Muscle of leg (tissue), 11 donors: ENCODE results near the gene NLE1. TPM values are rescaled to one million over a fixed set of nuclear protein-coding genes. Genes with fewer than 3 reads are reported as not detected.

Experiments used
- DNase-seq: peaks from one replicate; pipeline ENCODE4 v3.0.0; 2013
- H3K27ac ChIP-seq: one replicate; pipeline ENCODE4 v1.5.1; 2013; ENCODE audit warnings: mild to moderate bottlenecking, low read length, control low read depth
- H3K27me3 ChIP-seq: one replicate; pipeline ENCODE4 v1.6.1; 2013; ENCODE audit warnings: low read length; ENCODE audit not compliant: control insufficient read depth, insufficient read depth
- H3K36me3 ChIP-seq: one replicate; pipeline ENCODE4 v1.6.1; 2013; ENCODE audit warnings: low read length; ENCODE audit not compliant: control insufficient read depth, insufficient read depth
- H3K4me1 ChIP-seq: one replicate; pipeline ENCODE4 v1.6.1; 2013; ENCODE audit warnings: low read length; ENCODE audit not compliant: control insufficient read depth, insufficient read depth
- H3K4me3 ChIP-seq: one replicate; pipeline ENCODE4 v1.5.1; 2013; ENCODE audit warnings: low read length, control low read depth
- H3K9me3 ChIP-seq: replicated peaks from 2 replicates; pipeline ENCODE4 v1.6.1; 2013; ENCODE audit warnings: low read depth, low read length; ENCODE audit not compliant: control insufficient read depth
- WGBS: methylation state at CpG from one replicate; pipeline ENCODE4 v1.1.5; 2013; ENCODE audit warnings: missing lambda C conversion rate; ENCODE audit not compliant: insufficient coverage; 5-methylcytosine and 5-hydroxymethylcytosine counted together
- polyA plus RNA-seq, 8 donors: library from polyadenylated mRNA; unstranded; fragments of 120-200 nt; gene quantifications; one replicate each; pipeline versions ENCODE4 v1.2.1 to v1.2.3, GENCODE V29; 2013; ENCODE audit warnings: inconsistent platforms in 1 of 8, low replicate concordance in 1 of 8; ENCODE audit not compliant: insufficient read length in 8 of 8, insufficient read depth in 1 of 8
- total RNA-seq: library from RNA; stranded (reverse); fragments of 120-200 nt; gene quantifications from one replicate; pipeline ENCODE4 v1.2.4, GENCODE V29; 2013

Gene NLE1
- total and polyA plus RNA-seq, 9 donors, result 13.8 to 18.9 (median 16.6) TPM

DNA sequence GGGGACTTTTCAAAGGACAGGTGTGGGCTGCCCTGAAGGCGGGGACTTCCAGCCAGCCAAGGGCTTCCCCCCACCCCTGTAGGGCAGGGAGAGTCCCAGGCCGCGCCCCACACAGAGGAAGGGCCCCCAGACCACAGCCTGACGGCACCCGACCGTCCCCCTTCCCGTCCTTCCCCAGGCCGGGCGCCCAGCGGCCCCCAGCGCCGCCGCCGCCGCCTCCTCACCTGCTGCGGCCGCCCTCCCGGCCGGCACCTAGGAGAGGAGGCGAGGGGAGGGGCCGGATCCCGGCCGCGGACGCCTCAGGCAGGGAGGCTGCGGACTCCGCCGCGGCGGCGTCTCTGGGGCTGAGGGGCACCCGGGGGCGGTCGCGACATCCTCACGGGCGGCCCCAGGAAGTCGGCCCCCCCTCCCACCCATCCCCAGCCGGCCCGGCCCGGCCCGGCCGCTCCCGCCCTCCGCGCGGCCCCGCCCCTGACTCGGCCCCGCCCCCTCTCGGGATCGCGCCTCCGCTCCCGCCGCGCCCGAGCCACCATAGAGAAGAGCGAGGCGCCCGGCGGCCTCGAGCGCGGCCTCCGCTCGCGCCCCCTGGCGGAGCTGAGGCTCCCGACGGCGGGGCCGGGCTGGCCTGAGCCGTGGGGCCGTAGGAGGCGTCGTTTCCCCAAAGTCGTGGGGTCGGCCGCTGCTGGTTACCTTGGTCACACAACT, 53.1 kb downstream of the NLE1 start:
- Histone ChIP-seq H3K36me3 (no peaks in the 10 kb centered on the region), H3K27me3 (no peaks in the 10 kb centered on the region), H3K27ac (peak overlapping the region; percentile 69), H3K9me3 (no peaks in the 10 kb centered on the region), H3K4me3 (peak overlapping the region; percentile 82), H3K4me1 (peaks cover 13% of the 10 kb centered on the region)
- DNase-seq, result peak; percentile 94
- under 1% methylated on average over 63 of the region's 80 CpGs for WGBS

DNA sequence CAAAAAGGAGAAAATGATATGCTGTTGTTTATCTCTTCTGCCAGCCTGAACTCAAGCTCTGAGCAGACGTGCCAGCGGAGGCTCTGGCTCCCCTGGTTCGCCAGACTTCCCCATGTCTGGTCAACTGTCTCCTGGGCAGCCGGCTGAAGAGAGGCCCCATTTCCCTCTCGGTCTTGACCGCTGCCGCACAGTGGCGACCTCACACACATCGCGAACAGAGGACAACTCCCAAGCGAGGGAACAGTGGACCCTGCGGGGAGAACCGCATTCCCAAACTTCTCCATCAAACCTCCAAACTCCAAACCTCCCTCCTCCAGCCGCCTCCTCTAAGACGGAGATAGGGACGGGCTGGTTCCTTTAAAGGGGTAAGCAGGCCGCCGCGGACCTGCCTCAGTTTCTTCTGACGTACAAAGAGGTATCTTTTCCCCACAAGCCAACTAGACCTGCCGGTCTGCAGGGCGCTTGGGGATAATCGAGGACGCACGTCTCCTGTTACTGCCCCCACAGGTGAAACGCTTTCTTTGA, 53.7 kb downstream of the NLE1 start:
- peak; percentile 64 for DNase-seq
- H3K4me3 ChIP-seq, result peak overlapping the region; percentile 82

DNA sequence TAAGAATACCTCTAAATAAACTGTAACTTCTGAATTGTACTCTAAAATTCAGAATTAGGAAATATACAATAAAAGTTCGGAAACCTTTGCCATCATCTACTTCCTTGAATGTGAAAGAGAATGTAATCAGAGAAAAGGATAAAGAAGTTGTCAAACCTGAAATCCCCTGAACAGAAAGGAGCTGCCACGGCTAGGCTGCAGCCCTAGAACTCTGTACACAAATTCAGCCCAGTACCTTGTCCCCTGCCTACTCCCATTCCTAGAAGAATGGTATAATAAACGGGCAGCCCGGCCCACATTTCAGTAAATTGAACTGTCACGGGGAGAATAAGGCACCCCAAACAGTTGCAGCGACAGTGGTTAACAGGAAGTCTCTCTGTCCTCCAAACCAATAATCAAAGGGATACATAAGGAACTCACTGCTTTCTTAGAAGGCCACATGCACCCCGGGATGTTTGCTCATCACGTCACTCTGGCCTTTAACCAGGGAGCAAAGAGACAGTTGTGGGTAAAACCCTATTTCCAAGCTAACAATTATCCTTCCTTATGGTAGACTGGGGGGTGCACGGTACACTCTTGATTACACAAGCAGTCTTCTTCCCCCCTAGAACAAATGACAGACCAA, 54.3 kb downstream of the NLE1 start:
- Histone ChIP-seq H3K4me1 (peaks cover 13% of the 10 kb centered on the region), H3K36me3 (no peaks in the 10 kb centered on the region), H3K4me3 (peak overlapping the region; percentile 82), H3K9me3 (no peaks in the 10 kb centered on the region), H3K27me3 (no peaks in the 10 kb centered on the region), H3K27ac (peak overlapping the region; percentile 69)
- no CpG with 5 or more reads among the region's 9 CpGs for WGBS
- peak; percentile 39 for DNase-seq

More for the DNA sequence above, 53.7 kb downstream of the NLE1 start:
- Histone ChIP-seq H3K4me1 (peaks cover 13% of the 10 kb centered on the region), H3K9me3 (no peaks in the 10 kb centered on the region), H3K36me3 (no peaks in the 10 kb centered on the region), H3K27me3 (no peaks in the 10 kb centered on the region), H3K27ac (peak overlapping the region; percentile 69)
- WGBS, result 0% methylated on average over 8 of the region's 26 CpGs

DNA sequence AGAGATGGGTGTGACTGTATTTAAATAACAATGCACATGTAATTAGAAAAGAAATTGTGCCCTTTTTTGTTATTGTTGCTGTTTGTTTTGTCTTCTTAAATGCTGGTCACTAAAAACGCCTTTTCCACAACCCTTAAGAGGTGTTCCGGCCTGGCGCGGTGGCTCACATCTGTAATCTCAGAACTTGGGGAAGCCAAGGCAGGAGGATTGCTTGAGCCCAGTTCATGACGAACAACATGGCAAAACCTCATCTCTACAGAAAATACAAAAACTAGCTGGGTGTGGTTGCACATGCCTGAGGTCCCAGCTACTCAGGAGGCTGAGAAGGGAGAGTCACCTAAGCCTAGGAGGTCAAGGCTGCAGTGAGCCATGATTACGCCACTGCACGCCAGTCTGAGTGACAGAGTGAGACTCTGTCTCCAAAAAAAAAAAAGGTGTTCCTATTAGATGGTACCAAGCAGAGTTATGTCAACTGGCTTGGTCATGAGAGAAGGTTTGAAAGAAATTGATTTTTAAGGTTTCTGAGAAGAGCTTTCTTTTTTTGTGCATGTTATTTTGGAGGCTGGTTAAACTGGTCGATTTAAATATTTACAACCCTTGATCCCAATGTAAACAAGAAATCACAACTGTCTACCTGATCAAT, 55.1 kb downstream of the NLE1 start:
- no peak for DNase-seq
- H3K36me3 ChIP-seq, result no peaks in the 10 kb centered on the region
- 100% methylated on average over 2 of the region's 8 CpGs for WGBS
- H3K4me3 ChIP-seq, result no peak overlapping the region
- no peak overlapping the region for H3K27ac ChIP-seq
- peaks cover 13% of the 10 kb centered on the region for H3K4me1 ChIP-seq
- H3K27me3 ChIP-seq, result no peaks in the 10 kb centered on the region
- H3K9me3 ChIP-seq, result no peaks in the 10 kb centered on the region

DNA sequence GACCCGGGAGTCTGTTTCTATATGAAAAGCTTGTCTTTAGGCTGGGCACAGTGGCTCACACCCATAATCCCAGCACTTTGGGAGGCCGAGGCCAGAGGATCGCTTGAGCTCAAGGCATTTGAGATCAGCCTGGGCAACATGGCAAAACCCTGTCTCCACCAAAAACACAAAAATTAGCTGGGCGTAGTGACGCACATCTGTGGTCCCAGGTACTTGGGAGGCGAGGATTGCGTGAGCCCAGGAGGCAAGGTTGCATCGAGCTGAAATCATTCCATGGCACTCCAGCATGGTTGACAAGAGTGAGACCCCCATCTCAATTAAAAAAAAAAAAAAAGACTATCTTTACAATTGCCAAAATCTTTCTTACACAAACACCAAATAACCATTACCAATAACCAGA, 55.9 kb downstream of the NLE1 start:
- Histone ChIP-seq H3K27me3 (no peaks in the 10 kb centered on the region), H3K4me3 (no peak overlapping the region), H3K36me3 (no peaks in the 10 kb centered on the region), H3K9me3 (no peaks in the 10 kb centered on the region), H3K4me1 (peaks cover 13% of the 10 kb centered on the region), H3K27ac (no peak overlapping the region)
- 96% methylated on average over 7 of the region's 8 CpGs for WGBS
- no peak for DNase-seq

DNA sequence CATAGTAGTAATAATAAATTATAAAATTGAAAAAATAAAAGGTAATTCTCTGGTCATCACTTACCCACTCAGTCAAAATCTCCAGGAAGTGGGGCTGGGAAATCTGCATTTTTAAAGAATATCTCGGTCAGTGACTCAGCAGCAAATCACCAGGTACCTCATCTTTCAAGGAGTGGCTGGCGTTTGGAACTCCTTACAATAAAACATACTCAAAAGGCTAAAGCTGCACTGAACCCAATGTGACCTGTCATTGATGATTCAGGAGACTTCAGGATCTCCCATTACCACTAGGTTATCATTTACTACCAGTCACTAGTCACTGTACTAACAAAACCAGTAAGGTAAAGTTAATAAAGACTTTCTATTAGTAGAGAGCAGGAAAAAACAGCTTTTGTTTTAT, 57.1 kb downstream of the NLE1 start:
- H3K27ac ChIP-seq, result no peak overlapping the region
- H3K9me3 ChIP-seq, result no peaks in the 10 kb centered on the region
- no peak for DNase-seq
- H3K27me3 ChIP-seq, result no peaks in the 10 kb centered on the region
- peaks cover 13% of the 10 kb centered on the region for H3K4me1 ChIP-seq
- no peak overlapping the region for H3K4me3 ChIP-seq
- H3K36me3 ChIP-seq, result no peaks in the 10 kb centered on the region
- no CpG with 5 or more reads among the region's 2 CpGs for WGBS

DNA sequence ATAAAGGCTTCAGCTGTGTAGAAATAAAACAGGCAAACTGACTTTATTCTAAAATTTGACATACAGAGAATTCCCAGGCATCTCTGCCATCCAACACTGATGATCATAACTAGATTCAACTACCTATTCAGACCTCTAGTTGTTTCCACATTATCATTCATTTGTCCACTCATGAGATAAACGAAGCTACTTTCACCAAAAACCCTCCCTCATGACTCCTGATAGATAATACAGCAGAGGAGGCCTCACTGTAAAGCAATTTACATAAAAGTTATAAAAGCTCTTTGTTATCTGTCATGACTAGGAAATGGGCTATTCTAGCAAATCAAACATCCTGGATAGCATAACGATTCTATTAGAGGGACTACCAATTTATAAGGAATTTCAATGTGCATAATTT, 59.0 kb downstream of the NLE1 start:
- Histone ChIP-seq H3K36me3 (no peaks in the 10 kb centered on the region), H3K9me3 (no peaks in the 10 kb centered on the region), H3K27ac (no peak overlapping the region), H3K27me3 (no peaks in the 10 kb centered on the region), H3K4me1 (peaks cover 4% of the 10 kb centered on the region), H3K4me3 (no peak overlapping the region)
- no CpG with 5 or more reads among the region's 2 CpGs for WGBS
- DNase-seq, result no peak

DNA sequence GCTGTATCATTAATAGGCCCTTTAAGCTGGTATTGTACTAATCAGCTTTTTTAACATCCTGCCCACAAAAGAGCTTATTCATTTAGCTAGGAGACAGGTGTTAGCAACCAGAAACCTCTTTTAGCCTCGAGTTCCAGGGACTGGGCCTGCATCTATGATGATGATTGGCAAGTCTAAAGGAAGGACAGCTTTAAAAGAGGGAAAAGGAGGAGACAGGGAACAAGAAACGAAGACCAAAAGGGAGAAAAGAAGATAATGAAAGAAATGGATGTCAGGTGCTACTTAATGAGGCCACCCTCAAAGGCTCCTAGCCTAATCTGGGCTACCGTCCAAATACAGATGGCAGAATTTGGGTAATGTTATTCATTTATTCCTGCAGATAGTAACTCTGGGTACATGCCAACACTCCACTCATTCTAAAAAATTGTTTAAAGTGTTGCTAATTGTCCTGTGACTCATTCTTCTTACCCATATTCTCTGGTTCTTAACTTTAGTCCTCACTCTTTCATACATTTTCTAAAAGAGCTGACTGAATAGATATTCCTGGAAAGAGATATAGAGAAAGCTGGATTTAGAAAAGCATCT, 59.9 kb downstream of the NLE1 start:
- no peak overlapping the region for H3K27ac ChIP-seq
- no peak for DNase-seq
- no peaks in the 10 kb centered on the region for H3K9me3 ChIP-seq
- no peaks in the 10 kb centered on the region for H3K4me1 ChIP-seq
- no peak overlapping the region for H3K4me3 ChIP-seq
- H3K27me3 ChIP-seq, result no peaks in the 10 kb centered on the region
- 71% methylated on average over 2 of the region's 3 CpGs for WGBS
- no peaks in the 10 kb centered on the region for H3K36me3 ChIP-seq

DNA sequence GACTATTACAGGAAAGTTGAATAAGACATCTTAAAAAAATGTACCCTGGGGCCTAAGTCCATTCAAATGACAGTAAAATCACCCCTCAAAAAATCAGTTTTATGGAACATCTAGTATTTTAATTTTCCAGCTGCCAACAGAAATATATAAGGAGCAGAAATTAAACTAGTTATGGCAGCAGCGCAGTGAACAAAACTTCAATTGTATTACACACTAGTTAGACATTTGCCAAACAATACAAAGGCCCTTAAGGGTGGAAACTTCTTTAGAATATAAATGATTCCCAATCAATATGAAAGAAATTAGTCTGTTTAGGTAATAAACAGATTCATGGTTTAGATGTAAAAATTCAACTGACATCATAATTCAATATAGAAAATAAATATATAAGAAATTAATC, 60.5 kb downstream of the NLE1 start:
- Histone ChIP-seq H3K27me3 (no peaks in the 10 kb centered on the region), H3K4me3 (no peak overlapping the region), H3K27ac (no peak overlapping the region), H3K36me3 (no peaks in the 10 kb centered on the region), H3K9me3 (no peaks in the 10 kb centered on the region), H3K4me1 (no peaks in the 10 kb centered on the region)
- DNase-seq, result no peak
- no CpG with 5 or more reads among the region's 1 CpG for WGBS

DNA sequence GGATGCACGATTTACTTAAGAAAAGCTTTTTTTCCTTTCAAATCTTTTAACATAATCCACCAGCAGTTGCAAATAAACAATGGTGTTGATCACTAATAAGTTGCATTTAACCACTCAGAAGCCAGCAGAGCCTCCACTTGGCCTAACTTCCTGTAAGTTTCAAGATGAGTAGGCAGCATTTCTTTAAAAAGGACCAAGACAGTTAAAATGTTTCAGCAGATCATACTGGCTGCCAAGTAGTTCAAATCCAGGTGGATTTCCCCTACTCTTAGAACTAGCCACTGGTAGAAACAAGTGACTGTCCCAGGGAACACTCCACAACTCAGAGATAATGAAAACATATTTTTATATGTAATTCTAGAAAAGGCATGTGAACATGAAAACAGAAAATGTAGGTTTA, 61.6 kb downstream of the NLE1 start:
- no peaks in the 10 kb centered on the region for H3K27me3 ChIP-seq
- H3K4me1 ChIP-seq, result no peaks in the 10 kb centered on the region
- no peak overlapping the region for H3K27ac ChIP-seq
- DNase-seq, result no peak
- H3K4me3 ChIP-seq, result no peak overlapping the region
- H3K36me3 ChIP-seq, result no peaks in the 10 kb centered on the region
- no CpG with 5 or more reads among the region's 1 CpG for WGBS
- no peaks in the 10 kb centered on the region for H3K9me3 ChIP-seq
